ENCODE measurements around the gene MLPH.

The MLPH gene

DNA sequence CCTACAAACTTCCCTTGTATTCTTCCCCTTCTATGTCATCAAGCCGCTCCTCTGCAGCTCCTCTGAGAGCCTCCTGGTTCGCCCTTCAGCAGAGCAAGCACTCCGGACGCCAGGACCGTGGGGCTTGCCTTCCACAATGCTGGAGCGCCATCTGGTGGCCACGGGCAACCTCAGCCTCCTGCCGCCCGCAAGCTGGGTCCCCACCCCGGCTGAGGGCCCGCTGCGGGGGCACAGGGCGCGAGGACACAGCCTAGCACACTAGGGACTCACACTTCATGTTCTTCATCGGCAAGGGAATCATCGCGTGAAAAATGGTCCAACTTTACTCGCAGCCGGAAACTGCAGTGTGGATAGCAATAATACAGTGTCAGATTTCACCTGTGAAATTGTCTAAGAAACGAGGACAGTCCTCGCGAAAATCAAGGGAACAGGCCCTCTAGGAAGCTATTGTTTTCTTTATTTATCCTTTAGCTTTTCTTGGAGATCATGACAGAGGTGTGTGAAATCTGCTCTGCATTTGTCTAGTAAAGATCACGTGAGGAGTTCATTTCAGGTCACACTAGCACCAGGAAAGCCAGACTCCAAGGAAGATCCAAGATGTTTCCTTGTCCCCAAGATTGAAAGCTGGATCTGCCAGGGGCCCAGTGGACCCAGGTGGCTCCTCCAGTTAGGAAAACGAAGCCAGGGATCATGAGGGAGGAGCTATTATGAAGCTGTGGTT is 85.1 kb downstream of the MLPH start:
- peak; percentile 83 to 93 for DNase-seq

DNA sequence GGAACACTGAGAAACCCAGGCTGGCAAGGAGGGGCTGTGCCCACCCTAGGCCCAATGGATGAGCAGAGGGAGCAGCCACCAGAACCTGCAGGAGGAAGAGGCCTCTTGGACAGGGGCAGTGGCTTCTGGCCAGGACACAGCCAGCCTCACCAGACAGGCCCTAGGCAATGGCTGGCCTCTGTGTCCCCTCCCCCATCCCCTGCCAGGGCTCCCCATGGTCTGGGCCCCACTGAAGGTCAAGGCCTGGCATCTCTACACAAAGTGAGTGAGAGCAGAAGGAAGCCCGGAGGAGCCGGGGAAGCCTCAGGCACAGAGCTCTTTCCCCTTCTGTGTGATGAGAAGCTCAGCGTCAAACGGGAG is 85.7 kb downstream of the MLPH start:
- DNase-seq, result no peak

DNA sequence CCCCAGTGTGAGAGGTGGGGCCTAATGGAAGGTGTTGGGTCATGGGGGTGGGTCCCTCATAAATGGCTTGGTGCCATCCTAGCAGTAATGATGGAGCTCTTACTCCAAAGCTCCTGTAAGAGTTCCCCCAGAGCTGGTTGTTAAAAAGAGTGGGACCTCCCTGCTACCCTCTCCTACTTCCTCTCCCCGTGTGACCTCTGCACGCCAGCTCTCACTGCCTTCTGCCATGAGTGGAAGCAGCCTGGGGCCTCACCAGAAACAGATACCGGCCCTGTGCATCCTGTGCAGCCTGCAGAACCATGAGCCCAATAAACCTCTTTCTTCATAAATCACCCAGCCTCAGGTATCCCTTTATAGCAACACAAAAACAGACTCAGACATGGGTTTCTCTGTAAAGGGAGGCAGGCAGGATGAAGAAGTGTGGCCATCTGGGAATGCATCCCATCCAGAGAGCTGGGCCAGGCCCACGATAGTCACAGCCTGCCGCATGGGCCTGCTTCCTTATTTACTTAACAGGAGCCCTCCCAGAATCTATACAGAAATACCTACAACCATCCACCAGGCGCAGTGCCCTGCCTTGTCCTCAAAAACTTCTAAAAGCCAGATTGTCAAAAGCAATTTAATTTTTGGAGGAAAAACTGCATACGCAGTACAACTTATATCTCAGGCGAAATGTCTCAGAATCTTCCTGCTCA is 86.8 kb downstream of the MLPH start:
- DNase-seq, result no peak

DNA sequence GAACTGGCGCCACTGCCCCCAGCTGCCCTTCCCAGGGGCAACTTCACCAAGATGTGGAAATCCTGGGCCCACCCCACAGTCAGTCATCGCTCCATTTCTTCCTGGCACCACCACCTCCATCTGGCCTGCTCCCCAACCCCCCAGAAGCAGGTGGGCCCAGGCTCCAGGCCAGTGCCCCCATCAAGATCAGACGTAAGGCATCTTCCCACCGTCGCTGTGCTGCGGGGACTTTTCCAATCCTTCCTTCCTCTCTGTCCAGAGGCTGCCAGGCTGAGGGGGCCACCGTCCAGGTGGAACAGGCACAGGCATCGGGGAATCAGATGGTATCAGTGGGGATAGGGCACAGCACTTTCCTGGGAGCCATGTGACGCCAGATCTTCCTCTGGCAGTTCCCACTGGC is 87.4 kb downstream of the MLPH start:
- DNase-seq, result no peak

DNA sequence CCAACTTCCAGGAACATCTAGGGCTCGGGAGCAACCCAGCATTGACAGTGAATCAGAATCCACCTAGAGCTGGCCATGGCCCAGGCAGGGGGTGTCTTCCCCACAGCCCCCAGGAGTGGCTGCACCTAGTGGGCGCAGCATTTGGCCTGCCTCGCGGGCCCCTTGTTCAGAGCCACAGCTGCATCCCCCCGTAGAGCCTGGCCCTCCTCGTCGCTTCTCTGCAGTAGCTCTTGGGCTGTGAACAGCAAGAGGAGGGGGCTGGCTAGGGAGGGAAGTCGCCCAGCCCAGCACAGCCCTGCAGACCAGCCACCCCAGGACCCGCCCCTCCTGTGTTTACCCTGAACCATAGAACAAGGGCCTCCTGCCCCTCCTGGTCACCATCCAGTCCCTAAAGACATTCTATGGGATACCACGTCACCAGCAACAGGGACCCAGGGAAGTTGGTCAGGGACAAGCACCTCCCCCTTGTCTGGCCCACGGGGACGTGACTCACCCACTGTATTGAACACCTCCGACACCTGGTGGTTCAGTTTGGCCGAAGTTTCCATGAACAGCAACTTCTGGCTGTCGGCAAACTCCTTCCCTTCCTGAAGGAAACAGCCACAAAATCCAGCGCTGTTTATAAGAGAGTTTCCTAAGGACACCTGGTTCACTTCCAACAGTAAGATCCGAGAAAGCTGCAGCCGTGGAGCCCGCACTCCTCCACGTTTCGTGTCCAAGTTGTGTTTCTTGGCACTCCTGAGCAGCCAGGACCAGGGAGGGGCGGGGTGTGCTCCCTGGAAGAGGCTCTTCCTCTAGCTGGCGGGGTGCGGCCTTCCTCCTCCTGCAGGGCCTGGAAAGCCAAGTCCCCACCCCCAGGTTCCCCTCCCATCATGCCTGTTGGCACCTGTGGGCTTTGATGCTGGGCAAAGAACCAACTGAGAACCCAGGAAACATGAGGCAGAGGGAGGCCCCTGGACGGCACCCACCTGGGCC is 88.1 kb downstream of the MLPH start:
- no peak for DNase-seq

DNA sequence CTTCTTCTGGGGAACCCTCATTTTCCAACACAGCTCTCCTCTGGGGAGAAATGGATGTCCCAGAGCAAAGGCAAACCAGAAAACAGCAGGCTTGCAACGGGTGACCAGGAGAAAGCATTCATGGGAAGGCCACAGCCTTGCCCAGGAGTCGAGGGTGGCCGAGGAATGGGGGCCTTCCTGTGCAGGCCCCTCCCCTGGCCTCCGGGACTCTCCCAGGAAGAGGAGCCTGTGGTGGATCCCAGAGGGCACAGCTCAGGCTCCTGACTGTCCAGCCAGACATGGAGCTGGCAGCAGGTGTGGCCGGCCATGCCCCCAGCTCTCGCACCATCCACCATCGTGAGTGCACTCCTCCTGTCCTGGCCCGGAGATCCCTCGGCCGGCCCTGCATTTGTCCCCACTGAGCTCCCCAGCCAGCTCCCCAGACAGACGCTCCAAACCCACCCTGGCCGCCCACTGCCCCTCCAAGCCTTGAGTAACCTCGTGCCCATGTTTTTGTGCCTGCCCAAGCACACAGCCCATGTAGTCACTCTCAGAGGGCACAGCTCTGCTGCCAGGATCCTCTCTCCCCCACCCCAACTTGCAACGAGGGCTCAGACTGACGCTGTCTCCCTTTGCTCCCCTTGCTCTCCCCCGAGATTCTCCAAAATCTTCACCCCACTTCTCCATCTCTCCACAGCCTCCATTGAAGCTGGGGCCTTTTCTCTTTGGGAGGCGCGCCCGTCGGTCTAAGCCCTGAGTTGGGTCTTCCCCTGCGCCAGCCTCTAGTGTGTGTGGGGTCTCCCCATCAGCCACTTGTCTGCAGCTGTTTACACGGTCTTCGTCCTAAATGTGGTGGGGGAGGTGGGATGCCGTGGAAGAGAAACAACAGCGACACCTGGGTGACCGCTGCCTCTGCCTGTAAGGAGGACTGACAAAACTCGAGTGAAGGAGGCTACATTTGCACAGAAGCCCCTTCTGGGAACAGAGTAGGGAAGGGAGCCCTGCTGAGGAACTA is 89.1 kb downstream of the MLPH start:
- DNase-seq, result no peak

DNA sequence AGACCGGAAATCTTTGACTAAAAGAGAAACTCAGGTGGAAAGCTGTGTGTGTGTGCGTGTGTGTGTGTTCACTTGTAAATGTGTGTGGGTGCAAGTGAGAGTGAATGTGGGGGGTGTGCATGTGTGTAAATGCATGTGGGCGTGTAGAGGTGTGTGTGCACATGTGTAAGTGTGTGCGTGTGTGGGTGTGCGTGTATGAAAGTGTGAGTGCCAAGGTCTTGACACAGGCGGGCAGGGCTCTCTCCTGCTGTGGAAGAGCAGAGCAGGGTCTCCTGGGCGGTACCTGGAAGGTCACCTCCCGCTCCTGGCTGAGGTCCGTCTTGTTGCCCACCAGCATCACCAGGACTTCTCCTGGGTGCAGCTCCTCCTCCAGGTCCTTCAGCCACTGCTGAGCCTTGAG is 89.9 kb downstream of the MLPH start:
- no peak for DNase-seq

DNA sequence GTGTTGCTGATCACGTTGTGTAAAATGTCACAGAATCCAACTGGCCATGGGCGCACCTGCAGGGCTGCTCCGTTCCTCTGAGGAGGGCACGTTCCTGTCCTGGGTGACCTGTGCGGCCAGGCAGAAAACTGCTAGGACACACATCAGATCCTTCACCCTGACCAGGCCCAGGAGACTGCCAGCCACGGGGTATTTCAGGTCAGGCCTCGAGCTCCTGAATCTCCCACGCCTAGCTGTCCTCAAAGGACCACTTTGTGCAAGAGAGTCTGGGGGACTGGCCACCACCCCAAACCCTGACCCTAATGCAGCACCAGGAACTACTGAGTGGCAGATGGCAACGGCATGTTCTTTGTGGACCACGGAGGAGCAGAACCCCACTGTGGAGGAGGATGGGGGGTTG is 90.4 kb downstream of the MLPH start:
- no peak for DNase-seq

DNA sequence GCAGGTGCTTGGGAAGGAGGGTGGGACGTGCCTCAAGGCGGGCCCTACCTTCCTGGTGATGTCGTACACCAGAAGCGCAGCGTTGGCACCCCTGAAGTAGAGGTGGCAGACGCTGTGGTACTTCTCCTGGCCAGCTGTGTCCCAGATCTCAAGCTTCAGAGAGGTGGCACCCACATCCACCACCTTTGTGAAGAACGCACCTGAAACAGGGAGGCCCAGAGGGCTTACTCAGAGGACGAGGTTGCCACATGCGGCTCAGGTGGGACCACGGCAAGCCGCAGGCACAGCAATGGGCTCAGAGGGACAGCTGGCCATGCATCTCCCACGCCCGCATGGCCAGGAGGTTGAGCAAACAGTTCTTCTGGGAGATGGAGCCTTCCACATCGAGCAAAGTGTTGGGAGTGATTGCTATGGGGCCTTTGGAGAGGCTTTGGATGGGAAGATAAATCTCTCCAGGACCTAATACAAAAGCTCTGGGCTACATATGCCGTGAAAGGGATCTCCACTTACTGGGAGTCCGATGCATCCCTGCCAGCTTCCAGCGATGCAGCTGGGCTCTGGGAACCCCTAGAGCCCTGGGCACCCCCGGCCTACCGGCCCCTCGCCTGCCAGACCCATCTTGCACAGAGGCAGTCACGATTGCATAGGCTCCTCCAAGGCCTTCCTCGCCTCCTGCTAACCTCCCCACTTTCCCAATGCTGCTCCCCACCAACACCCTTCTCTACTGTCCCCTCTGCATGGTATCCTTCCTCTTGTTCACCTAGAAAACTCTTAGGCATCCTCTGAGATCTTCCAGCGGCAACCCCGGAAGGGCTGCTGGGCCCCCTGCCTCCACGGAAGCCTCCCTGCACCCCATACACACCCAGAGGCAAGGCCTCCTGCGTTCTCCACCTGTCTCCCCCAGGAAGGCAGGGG is 91.2 kb downstream of the MLPH start:
- DNase-seq, result no peak

DNA sequence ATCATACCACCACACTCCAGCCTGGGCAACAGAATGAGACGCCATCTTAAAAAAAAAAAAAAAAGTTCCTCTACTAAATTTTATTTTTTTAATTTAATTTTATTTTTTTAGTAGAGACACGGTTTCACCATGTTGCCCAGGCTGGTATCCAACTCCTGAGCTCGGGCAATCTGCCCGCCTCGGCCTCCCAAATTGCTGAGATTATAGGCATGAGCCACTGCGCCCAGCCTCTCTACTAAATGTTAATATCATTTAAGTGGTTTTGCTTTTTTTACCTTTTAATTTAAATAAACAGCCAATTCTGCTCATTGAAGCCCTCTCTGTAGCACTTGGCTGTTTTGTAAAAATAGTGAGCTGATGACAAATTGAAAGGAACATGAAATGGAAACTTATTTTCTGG is 94.3 kb downstream of the MLPH start:
- no peak for DNase-seq

DNA sequence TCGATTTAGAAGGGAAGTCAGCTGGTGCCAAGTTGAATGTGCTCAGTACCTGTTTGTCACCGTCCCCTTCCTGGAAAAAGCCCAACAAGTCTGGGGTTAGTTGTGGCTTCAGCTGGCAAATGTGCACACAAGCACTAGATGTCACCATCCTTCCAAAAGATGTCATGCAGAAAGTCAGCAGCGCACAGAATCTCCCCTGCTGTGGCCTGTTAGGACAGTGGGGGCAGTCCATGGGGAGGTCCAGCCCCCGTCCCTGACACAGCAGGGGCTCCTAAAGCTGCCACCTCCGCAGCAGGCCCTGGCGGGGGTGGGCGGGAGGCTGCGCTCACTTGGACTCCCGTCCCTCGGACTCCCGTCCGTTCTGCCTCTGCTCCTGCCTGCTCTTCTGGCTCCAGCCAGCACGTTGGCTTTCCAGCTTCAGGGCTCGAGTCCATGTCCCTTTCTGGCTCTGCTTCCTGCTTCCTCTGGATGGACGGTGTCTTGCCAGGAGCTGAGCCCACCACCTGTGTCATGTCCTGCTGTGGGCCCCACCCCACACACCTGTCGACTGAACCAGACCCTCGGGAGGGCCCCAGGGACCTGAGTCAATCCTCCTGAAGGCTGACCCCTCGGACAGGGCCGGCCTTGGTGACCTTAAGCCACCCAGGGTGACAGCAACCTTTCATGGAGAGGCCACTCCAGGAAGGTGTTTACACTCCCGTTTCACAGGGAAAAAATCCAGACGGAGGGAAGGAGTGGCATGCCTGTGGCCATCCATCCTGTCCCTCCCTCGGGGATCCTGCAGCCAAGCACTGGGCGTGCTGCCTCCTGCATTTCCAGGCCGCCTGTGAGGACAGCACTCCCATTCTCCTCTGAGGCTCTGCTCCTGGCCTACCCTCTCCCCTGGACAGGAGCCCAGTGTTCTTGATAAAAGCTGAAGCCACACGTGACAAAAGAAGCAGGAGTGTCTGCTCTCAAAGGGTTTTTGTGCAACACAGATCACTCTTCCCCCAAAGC is 95.0 kb downstream of the MLPH start:
- DNase-seq, result peak; percentile 25 to 29

DNA sequence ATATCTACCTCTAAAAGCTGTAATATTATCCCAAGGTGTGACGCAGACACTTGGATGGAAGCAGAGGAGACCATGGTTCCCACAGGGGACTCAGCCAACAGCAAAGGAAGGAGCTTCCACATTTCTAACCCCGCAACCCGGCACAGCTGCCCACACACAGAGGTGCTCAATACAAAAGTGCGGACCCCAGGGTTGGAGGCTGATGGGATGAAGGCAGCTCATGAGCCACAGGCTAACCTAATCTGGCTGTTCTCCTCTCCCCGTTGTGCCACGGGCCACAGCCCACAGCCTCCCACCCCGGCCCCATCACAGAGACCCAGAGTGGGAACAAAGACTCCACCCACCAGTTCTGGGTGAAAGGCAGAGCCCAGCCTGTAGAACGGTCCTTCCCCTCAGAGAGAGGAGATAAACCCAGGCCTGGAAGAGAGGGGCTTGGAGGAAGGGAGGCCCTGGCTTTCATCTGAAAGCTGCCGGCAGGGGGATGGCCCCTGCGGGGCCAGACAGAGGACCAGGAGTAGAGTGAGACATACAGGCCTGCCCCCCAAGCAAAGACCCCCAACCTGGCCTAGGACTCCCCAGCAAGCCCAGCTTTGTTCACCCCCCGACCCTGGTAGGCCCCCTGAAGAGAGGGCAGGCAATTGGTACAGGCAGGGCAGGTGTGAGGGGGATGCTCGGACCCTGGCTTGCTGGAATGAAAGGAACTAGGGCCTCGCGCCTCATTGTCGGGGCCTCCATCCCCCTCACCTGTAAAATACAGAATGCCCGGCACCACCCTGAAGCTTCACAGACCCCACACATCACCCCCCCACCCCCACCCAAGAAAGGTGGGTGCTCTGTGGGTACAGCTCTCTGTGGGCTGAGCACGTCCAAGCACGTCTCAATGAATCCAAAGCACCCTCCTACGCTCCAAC is 96.6 kb downstream of the MLPH start:
- DNase-seq, result no peak

DNA sequence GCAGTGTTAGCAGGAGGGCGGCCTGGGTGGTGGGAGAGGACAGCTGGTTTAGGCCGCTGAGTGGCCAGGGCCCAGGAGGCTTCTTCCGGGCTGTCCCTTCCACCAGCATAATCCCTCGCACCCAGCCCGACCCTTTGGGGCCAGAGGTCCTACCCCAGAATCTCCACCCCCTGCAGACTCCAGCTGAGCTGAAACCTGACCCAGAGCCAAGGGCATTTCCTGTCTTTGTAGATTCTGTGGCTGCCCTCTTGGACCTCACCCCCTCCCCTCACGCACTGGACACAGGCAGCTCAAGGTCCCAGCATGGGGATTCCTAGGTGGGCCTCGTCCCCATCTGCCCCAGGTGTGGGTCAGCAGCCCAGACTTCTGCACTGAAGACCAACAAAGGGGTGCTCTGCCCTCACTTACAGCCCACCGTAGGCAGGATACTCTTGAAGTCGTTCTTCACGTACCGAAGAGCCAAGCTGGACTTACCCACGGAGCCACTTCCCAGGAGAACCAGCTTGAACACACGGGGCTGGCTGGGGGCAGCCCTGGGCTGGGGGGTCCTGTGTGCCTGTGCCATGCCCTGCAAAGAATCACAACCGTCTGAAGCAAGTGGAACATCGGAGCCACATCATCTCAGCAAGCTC is 98.7 kb downstream of the MLPH start:
- no peak for DNase-seq

DNA sequence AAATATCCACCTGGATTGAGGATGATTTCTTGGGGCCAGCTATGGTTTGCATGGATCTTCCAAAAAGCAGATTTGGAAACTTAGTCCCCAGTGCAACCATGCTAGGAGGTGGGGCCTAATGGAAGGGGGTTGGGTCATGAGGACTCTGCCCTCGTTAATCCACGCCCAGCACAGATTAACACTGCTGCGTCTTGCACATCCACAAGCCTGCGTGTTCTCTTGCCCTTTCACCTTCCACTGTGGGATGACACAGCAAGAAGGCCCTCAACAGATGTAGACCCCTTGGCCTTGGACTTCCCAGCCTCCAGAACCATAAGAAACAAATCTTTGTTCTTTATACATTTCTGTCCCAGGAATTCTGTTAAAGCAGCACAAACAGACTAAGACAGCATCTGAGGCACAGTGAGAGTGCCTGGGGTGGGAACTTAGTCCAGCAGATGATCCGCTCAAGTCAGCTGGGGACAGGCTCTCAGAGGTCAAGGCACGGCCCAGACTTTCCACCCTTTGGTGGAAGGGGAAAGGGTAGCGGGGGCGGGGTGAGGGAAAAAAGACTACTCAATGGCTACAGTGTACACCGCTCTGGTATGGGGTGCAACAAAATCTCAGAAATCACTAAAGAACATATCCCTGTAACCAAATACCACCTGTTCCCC is 101.1 kb downstream of the MLPH start:
- no peak for DNase-seq

DNA sequence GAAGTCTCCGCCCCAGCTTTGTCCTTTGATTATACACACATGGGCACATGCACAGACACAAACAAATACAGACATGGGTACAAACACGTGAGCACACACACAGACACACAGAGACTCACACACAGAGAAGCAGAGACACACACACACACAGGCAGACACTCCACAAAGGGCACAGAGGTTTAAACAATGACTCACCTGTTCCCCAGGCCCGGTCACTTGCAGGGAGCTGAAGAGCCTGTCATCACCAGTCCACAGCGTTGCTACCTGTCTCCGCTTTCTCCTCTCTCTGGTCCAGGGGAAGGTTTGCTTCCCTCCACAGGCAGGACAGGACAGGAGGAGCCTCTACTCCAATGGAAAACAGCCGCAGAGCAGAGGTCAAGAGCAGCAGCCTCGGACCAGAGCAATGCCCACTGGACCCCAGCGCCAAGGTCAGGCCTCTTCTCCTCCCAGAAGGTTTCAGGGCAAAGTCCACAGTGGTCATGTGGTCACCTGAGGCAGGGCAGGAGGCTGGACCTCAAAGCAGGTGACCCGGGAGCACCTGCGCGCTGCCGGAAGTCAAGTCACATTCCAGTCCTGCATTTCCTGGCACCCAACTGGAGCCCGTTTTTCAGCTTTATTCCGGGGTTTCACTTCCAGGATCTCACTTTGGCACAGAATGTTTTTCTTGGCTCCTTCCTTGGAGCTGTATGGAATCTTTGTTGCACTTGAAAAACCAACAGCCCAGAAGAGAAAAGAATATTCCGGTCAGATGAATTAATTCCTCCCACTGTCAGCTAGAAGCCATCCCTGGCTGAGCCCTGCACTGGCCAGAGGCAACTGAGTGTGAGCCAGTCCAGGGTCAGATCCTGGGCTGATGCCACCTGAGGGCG is 103.5 kb downstream of the MLPH start, which contains the start of gene RAB17:
TSS of gene RAB17 (minus strand) at position 463 of the 869 bp plus-strand sequence. CDS start 4,580 bp downstream, outside the sequence.
- no peak for DNase-seq

DNA sequence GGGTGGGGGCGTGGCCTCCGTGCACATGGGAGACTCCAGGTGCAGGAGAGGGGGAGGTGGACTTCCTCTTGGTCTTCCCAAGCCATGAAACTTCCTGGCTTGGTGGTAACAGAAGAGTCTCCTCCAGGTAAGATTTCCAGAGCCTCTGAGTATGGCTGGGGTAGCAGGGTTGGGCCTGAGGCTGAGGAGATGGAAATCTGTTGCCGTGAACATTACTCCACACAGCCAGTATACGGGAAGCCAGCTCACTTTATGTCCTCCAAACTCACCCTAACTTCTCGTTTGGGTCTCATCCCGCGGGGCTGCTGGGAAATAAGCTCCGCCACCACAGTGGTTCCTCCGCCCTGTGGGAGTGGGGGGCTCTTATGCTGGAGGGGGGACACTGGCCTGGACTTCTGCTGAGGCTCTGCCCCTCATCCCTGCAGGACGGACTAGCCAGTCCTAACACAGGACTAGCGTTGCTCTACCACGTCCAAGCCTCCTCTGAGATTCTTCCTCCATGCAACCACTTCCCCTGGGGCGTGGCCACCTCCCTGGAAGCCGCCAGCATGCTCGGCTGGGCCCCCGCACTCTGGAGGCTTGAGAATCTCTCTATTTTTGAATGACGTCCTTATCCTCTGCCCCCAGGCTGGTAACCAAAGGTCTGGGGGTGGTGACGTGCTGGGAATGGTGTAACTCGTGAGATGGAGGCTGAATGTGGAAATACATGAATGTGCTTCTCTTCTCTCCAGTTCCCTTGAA is 104.3 kb downstream of the MLPH start:
- peak; percentile 89 to 95 for DNase-seq
